Smooth muscle cell (in vitro differentiated cells): ENCODE measurements around the gene EXOC4. TPM values are rescaled to one million over a fixed set of nuclear protein-coding genes. Genes with fewer than 3 reads are reported as not detected.

Experiments
- DNase-seq: peaks from one replicate; lab custom pipeline; 2025; ENCODE audit not compliant: unreplicated experiment; lab: John Stamatoyannopoulos, UW
- H2AFZ ChIP-seq: fragments of 200-600 bp; sonication (generic); 2 replicates; pipeline ENCODE4 v1.6.0; 2016; ENCODE audit warnings: antibody characterized with exemption, low read depth, mild to moderate bottlenecking
- H3F3A ChIP-seq: fragments of 200-600 bp; sonication (generic); 2 replicates; pipeline ENCODE4 v1.6.0; 2017; ENCODE audit warnings: antibody characterized with exemption, low read depth
- H3K27ac ChIP-seq: fragments of 200-600 bp; sonication (generic); 2 replicates; pipeline ENCODE4 v1.5.1; 2016; ENCODE audit warnings: low read depth, mild to moderate bottlenecking
- H3K27me3 ChIP-seq: fragments of 200-600 bp; sonication (generic); 2 replicates; pipeline ENCODE4 v1.6.1; 2016; ENCODE audit warnings: low read depth, mild to moderate bottlenecking
- H3K36me3 ChIP-seq: fragments of 200-600 bp; sonication (generic); 2 replicates; pipeline ENCODE4 v1.5.1; 2016; ENCODE audit warnings: low read depth
- H3K4me1 ChIP-seq: fragments of 200-600 bp; sonication (generic); 2 replicates; pipeline ENCODE4 v1.5.1; 2016; ENCODE audit warnings: low read depth
- H3K4me2 ChIP-seq: fragments of 200-600 bp; sonication (generic); 2 replicates; pipeline ENCODE4 v1.6.0; 2016; ENCODE audit warnings: mild to moderate bottlenecking
- H3K4me3 ChIP-seq: fragments of 200-600 bp; sonication (generic); 2 replicates; pipeline ENCODE4 v1.5.1; 2016; ENCODE audit warnings: mild to moderate bottlenecking
- H3K79me2 ChIP-seq: fragments of 200-600 bp; sonication (generic); 2 replicates; pipeline ENCODE4 v1.6.0; 2016; ENCODE audit warnings: low read depth, mild to moderate bottlenecking
- H3K9ac ChIP-seq: fragments of 200-600 bp; sonication (generic); 2 replicates; pipeline ENCODE4 v1.6.0; 2016; ENCODE audit warnings: low read depth
- H3K9me3 ChIP-seq: fragments of 200-600 bp; sonication (generic); replicated peaks from 2 replicates; pipeline ENCODE4 v1.5.1; 2016; ENCODE audit warnings: low read depth
- H4K20me1 ChIP-seq: fragments of 200-600 bp; sonication (generic); 2 replicates; pipeline ENCODE4 v1.6.0; 2016; ENCODE audit warnings: low read depth
- WGBS: methylation state at CpG from one replicate; pipeline ENCODE4 v1.1.7; 2016; ENCODE audit warnings: low lambda C conversion rate; 5-methylcytosine and 5-hydroxymethylcytosine counted together
- polyA plus RNA-seq: library from polyadenylated mRNA; unstranded; fragments of >200 nt; fragmentation: Nextera tagmentation; extraction: Ambion mirVana; gene quantifications from 2 replicates; pipeline ENCODE4 v1.2.1, GENCODE V29; 2016
- total RNA-seq: library from RNA; depleted of rRNA; stranded (reverse); fragments of >200 nt; gene quantifications from 2 replicates; pipeline ENCODE4 v1.2.3, GENCODE V29; 2014
- TF ChIP-seq, protein P1 (sequence below): fragments of 200-600 bp; sonication (generic); IDR thresholded peaks from 2 replicates; pipeline ENCODE4 v1.5.1; 2017; ENCODE audit warnings: borderline replicate concordance, mild to moderate bottlenecking, antibody characterized with exemption; ENCODE audit not compliant: insufficient read depth, poor library complexity, severe bottlenecking

Gene EXOC4
- total and polyA plus RNA-seq, 2 experiments from 2014 or later = 21.5 to 47.1 TPM

DNA sequence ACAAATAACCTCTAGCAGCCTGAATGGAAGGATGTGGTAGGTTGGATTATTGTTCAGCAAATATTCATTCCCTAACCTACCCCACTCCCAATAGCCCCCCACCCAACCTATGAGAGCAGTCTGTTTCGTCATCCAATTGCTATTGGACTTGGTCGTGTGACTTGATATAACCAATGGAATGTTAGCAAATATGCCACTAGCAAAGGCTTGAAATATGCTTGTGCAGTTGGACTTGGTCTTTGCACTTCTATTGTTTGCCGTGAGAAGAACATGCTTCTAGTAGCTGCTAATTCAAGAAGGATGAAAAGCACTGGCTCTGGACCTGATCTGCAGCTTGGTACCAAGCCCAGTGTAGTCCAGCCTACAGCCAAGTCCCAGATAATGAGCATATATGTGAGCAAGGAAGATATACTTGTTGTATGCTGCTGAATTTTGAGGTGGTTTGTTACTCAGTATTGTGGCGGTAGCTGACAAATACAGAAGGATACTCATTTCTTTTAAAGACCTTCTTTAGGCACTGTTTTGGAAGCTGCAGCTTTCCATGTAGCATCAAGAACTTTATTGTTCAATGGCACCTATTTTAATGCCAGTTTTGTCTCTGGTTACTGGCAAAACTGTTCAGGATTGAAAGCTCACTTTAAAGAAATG lies 180.4 kb downstream of the EXOC4 start:
- 95% methylated on average over 4 of the region's 4 CpGs for WGBS
- H2AFZ ChIP-seq = no peak overlapping the region
- no peaks in the 10 kb centered on the region for H3F3A ChIP-seq
- H3K9me3 ChIP-seq = no peaks in the 10 kb centered on the region
- H3K79me2 ChIP-seq = no peaks in the 10 kb centered on the region
- no peak overlapping the region for H3K4me2 ChIP-seq
- H3K4me3 ChIP-seq = no peak overlapping the region
- H3K27me3 ChIP-seq = no peaks in the 10 kb centered on the region
- no peak for DNase-seq
- H4K20me1 ChIP-seq = peaks cover 25% of the 10 kb centered on the region
- no peak overlapping the region for H3K9ac ChIP-seq
- no peaks in the 10 kb centered on the region for H3K36me3 ChIP-seq
- H3K4me1 ChIP-seq = peaks cover 15% of the 10 kb centered on the region
- TF ChIP-seq, protein P1, sequence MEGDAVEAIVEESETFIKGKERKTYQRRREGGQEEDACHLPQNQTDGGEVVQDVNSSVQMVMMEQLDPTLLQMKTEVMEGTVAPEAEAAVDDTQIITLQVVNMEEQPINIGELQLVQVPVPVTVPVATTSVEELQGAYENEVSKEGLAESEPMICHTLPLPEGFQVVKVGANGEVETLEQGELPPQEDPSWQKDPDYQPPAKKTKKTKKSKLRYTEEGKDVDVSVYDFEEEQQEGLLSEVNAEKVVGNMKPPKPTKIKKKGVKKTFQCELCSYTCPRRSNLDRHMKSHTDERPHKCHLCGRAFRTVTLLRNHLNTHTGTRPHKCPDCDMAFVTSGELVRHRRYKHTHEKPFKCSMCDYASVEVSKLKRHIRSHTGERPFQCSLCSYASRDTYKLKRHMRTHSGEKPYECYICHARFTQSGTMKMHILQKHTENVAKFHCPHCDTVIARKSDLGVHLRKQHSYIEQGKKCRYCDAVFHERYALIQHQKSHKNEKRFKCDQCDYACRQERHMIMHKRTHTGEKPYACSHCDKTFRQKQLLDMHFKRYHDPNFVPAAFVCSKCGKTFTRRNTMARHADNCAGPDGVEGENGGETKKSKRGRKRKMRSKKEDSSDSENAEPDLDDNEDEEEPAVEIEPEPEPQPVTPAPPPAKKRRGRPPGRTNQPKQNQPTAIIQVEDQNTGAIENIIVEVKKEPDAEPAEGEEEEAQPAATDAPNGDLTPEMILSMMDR = no peak
- H3K27ac ChIP-seq = no peak overlapping the region

DNA sequence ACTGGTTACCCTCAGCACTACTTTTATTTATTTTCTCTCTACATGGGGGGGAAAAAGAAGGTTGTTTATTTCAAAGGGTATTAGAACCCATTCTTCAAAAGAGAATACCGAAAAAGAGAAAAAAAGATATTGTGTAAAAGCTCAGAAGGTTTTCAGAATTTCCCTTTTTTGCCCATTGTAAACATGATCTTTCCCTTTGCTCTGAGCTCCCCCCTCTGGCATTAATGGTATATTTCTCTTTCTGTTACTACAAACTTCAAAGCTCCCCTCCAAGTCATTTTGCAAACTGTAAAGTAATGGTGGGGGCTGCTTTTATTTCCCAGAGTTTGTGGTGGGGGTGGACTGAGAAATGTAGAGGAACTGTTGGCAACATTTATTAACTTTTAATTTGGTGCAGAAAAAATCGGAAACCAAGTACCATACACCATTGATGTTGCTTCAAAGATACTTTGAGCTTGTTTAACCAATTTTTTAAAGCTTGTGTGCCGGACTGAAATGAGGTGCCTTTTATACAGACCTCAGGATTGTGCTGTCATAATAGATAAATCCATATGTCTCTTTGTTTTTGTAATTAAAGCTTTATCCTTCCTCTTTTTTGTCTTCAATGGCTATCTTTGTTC lies 181.5 kb downstream of the EXOC4 start:
- Histone ChIP-seq H4K20me1 (peaks cover 25% of the 10 kb centered on the region), H3K36me3 (no peaks in the 10 kb centered on the region), H3K27me3 (no peaks in the 10 kb centered on the region), H3K9ac (no peak overlapping the region), H3K9me3 (no peaks in the 10 kb centered on the region), H3K4me3 (no peak overlapping the region), H3F3A (no peaks in the 10 kb centered on the region), H2AFZ (no peak overlapping the region), H3K4me2 (no peak overlapping the region), H3K4me1 (peaks cover 15% of the 10 kb centered on the region), H3K27ac (no peak overlapping the region), H3K79me2 (no peaks in the 10 kb centered on the region)
- TF ChIP-seq, protein P1 = peak; percentile 38
- WGBS = 57% methylated on average over 3 of the region's 3 CpGs
- DNase-seq = no peak

DNA sequence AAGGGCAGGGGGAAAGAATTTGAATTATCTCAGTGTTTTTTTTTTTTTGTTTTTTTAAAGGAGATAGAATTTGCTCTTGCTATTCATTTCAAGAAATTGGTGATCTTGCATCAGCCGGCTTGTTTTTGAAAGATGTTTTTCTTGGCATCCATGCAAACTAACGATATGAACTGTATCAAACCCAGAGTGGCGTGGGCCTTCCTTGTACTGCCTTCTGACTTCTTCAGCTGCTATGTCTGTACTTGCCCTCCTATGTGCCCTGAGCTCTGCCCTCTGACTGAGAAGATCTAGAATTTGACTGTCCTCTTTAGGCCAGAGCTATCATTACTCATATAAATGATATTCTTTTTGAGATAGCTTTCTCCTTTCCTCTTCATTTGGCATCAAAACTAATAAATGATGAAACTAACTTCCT lies 183.1 kb downstream of the EXOC4 start:
- no peaks in the 10 kb centered on the region for H3F3A ChIP-seq
- H3K9me3 ChIP-seq = no peaks in the 10 kb centered on the region
- peaks cover 15% of the 10 kb centered on the region for H3K4me1 ChIP-seq
- no peak overlapping the region for H3K4me3 ChIP-seq
- H3K36me3 ChIP-seq = no peaks in the 10 kb centered on the region
- no peak overlapping the region for H3K4me2 ChIP-seq
- H2AFZ ChIP-seq = no peak overlapping the region
- H3K27me3 ChIP-seq = no peaks in the 10 kb centered on the region
- no peaks in the 10 kb centered on the region for H3K79me2 ChIP-seq
- H3K27ac ChIP-seq = no peak overlapping the region
- TF ChIP-seq, protein P1 = no peak
- H4K20me1 ChIP-seq = peaks cover 19% of the 10 kb centered on the region
- no peak overlapping the region for H3K9ac ChIP-seq
- WGBS = 88% methylated on average over 3 of the region's 3 CpGs
- DNase-seq = no peak
